ENCODE results near the gene CGB3.

The CGB3 gene

GRCh38 chr19:49016067-49016839 lies 7.9 kb downstream of the CGB3 start:
- no peak for DNase-seq (ENCODE audit: low spot score)

GRCh38 chr19:49014870-49015255 lies 9.3 kb downstream of the CGB3 start:
- DNase-seq (ENCODE audit: low spot score), result no peak

DNA sequence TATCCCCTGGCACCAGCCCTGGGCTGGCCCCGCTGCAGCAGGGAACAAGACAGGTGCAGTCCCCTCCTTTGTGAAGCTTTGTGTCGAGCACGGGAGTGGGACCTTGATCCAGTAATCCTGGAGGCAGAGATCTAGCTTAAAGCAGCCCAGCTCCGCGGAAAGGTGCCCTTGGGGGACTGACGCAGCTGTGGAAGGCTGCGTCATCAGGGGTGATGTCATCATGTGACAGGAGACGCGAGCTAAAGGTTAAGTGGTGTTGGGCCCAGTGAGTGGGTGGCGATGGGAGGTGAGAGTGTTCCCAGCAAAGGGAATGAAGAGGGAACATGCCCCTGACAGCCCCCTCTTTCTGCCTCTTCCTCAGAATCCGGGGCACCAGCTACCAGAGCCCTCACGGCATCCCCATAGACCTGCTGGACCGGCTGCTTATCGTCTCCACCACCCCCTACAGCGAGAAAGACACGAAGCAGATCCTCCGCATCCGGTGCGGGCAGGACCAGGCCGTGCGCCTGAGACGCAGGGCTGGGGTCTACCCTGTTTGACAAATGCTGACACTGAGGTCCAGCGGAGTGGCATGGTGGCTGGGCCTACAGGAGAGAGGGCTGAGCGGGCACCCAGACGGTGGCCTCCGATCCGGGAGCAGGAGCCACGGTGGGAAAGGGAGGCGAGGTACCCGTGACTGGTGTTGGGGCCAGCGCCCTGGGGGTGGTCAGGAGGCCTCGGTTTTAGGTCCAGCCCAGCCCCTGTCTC lies 9.8 kb downstream of the CGB3 start:
- DNase-seq (ENCODE audit: low spot score), result no peak

- DNase-seq (ENCODE audit: low spot score), result no peak
These were observed 12.9 kb downstream of the CGB3 start for GRCh38 chr19:49011194-49011593.

DNA sequence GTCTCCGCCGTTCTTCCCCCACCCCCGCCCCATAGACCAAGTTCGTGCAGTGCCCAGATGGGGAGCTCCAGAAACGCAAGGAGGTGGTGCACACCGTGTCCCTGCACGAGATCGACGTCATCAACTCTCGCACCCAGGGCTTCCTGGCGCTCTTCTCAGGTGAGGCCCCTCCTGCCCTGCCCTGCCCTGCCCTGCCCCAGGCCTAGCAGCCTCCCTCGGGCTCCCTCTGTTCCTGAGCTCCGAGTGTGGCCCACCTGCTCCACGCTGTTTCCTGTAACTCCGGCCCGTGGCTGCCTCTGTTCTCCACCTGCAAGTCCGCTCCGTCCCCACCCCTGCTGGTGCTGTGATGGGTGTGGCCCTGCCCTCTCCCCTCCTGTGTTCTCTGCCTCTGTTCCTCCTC lies 13.7 kb downstream of the CGB3 start:
- DNase-seq (ENCODE audit: low spot score), result no peak

DNA sequence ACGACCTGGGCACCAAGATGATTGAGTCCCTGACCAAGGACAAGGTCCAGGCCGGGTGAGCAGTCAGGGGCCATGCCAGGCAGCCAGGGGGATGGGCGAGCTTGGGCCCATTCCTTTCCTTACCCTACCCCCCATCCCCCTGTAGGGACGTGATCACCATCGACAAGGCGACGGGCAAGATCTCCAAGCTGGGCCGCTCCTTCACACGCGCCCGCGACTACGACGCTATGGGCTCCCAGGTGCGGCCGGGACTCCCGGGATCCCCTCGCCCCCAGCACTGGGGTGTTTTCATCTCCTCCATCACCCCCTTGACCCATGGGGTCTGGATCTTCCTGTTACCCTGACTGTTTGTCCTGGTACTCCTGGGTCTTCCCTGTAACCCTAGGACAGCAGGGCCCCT lies 14.3 kb downstream of the CGB3 start:
- DNase-seq (ENCODE audit: low spot score), result no peak

DNA sequence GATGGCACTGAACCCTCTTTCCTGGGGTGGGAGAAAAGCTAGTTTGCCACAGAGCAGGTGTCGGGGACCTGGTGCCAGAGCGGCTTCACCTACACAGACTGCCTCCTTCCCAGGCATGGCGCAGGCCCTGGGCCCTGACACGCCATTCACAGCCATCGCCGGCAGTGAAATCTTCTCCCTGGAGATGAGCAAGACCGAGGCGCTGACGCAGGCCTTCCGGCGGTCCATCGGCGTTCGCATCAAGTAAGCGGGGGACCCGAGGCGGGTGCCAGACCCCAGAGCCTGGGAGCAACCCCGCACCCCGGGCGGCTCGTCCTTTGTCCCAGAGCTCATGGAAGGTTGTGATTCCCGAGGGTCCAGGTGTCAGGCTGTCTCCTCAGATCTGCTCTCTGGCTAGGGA lies 17.2 kb downstream of the CGB3 start:
- DNase-seq (ENCODE audit: low spot score), result no peak

DNA sequence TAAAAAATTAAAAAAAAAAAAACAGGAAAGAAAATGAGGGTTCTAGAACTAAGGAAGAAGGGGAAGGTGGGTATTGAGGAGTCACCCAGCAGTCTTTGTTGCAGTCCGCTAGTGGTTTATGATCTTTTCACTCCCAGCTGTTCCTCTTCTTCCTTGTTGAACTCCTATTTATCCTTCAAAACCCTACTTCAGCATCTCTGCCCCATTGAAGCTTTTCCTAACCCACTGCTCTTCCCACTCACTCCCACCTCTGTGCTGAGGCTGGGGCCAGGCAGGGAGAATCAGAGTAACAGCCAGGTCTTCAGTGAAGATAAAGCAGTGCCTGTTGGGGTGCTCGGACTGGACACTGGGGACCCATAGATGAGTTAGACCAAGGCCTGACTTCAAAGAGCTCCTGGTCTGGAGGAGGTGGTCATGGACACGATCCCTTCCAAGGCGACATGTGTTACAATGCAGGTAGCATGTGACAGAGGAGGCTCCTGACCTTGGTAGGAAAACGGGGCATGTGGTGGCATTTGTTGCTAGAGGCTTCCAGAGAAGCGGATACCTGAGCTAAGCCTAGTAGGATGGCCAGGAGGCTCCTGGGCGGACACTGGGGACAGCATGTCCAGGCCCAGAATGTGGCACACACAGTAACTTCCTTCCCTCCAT lies 19.0 kb downstream of the CGB3 start:
- no peak for DNase-seq (ENCODE audit: low spot score)

GRCh38 chr19:49004133-49004532 lies 20.0 kb downstream of the CGB3 start:
- no peak for DNase-seq (ENCODE audit: low spot score)

DNA sequence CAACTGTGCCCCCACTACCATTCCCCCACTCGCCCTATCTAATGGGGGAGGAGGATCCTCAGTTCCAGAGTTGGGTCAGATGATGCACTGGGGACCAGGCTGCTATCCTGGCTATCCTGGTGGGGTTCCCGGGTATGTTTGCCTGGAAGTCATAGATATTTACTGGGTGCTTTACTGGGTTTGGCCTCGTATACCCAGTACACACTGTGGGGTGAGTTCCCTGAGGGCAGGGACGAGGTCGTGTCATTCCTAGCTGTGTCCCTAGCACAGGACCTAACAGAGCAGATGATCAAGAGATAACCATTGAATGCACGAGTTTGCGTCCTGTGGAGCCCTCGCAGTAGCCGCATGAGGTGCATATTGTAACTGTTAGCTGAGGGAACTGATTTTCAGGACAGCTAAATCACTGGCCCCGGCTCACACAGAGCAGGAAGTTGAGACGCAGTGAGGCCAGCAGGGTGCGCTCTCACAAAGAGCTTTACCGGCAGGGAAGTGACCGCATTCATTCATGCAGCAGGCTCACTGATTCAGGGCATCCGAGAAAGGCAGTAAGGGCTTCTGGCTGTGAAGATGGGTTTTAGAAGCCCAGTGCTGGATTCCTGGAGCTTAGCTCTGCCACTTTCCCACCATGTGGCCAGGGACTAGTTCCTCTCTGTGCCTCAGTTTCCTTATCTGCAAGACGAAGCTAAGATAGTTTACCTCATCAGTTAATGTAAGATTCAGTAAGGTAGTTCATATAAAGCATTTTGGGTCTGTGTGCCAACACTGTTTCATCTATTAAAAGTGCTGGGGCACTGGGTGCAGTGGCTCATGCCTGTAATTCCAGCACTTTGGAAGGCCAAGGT lies 24.4 kb downstream of the CGB3 start:
- peak; percentile 70 for DNase-seq (ENCODE audit: low spot score)

DNA sequence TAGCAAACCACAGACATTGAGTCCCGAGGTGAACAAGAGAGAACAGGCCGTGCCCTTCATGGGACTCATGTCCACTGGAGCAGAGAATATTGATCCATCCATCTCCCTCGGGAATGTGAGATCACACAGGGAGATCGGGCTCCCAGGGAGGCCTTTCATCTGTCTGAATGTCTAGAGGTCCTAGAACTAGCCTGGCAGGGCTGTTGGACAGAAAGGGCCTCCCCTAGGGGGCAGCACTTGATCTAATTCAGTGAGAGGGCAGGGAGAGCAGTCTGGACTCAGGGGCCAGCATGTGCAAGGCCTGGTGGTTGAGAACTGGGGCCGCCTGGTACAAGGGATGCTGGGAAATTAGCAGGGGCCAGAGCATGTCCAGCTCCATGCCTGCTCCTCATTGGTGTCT lies 26.2 kb downstream of the CGB3 start:
- peak; percentile 43 for DNase-seq (ENCODE audit: low spot score)

- DNase-seq (ENCODE audit: low spot score), result no peak
These were observed 30.1 kb downstream of the CGB3 start for GRCh38 chr19:48994035-48994386.

DNA sequence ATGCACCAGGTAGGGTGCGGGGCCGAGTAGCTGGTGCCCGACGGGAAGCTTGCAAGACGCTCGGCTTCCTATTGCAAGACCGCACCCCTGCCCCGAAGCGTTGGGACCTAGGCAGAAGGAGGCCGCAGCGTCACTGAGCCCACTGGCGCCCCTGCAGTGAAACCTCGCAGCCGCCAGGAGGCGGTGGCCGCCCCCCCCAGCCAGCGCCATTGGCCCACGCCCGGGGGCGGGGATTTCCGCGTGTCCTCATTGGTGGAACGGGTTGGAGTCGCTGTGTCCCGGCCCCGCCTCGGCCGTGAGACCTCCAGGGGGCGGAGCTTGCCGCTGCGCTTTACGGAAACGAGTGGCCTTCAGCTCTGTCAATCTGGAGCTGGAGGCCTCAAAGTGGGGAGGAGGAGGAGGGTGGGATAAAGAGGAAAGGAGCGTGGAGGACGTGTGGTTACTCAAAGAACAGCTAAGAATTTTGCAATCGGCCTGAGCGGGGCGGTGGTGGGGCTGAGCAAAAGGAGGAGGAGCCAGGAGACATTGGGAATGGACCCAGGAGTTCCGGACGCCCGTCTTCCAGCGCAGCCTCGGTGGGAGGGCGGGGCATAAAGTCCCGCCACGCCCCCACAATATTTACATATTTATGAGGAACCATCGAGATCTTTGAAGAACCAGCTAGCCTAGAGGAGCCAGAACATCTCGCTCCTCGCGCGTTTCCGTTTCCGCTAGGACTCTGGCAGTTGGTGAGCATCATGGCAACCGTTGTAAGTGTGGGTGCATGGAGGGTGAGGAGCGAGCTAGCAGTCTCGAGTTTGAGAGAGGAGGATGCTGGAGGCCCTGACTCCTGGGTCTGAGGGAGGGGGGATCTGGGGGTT lies 30.7 kb downstream of the CGB3 start, which contains the start of the genes GYS1 and RUVBL2:
GYS1 (minus strand) TSS at position 135 of the 860 bp plus-strand sequence. CDS start 197 bp downstream, outside the sequence.
RUVBL2 (plus strand) TSS at position 713 of the 860 bp plus-strand sequence; CDS start at position 738, 25 bp downstream.
- peak; percentile 99 for DNase-seq (ENCODE audit: low spot score)

DNA sequence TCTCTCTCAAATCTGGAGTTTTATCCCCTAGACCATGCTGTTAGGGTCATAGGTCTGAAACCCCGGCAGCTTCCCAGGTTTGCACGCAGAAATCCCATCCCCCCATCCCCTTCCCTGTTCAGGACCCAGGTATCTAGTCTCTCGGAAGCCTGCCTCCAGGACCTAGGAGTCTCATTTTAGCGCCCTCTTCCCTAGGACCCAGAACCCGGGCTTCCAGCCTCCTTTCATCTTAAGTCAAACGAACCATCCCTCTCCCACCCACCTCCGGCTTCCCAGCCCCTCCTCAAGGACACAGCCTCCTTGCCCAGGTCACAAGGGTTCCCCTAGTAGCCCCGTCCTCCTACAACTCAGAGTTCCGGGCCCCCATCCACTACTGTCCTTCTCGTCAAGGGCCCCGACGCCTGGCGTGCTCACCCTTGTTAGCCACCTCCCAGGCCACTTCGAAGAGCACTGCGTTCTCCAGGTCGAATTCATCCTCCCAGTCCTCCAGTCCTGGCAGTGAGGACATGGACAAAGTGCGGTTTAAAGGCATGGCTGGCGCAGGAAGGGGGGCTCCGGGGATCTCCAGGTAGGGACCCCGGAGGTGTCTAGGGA lies 31.5 kb downstream of the CGB3 start:
- no peak for DNase-seq (ENCODE audit: low spot score)

DNA sequence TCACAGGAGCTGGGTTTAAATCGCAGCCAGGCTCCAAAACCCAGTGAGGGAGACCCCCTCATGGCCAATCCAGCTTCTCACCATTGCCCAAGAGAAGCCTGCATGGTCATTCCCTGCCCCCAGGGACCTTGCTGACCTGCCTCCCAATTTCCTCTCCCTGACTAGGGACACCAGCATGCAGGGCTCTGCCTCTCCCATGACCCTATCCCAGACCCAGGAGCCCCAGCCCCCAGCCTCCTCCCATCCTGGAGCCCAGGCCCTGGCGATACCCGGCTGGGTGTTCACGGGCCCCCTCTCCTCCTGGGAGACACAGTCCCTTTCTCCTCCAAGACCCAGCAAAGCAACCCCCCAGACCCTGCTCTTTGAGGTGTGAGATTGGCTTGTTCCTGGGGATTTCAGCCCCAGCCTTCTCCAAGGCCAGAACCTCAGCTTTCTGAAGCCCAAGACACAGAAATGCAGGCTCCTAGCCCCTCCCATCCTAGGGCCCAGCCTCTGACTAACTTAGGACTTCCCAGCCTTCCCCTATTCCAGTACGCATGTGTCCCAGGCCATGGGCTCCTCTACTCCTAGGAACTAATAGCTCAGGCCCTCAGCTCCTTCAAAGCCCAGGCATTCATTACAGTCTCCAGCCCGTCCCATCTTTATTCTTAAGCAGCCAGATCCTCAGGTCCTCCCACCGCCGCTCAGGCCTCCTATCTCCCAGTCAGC lies 32.1 kb downstream of the CGB3 start:
- DNase-seq (ENCODE audit: low spot score), result peak; percentile 94

- no peak for DNase-seq (ENCODE audit: low spot score)
These were observed 33.0 kb downstream of the CGB3 start for GRCh38 chr19:48991011-48991609.

GRCh38 chr19:48990400-48990799 lies 33.7 kb downstream of the CGB3 start:
- no peak for DNase-seq (ENCODE audit: low spot score)

GRCh38 chr19:48989701-48990291 lies 34.3 kb downstream of the CGB3 start:
- no peak for DNase-seq (ENCODE audit: low spot score)

DNA sequence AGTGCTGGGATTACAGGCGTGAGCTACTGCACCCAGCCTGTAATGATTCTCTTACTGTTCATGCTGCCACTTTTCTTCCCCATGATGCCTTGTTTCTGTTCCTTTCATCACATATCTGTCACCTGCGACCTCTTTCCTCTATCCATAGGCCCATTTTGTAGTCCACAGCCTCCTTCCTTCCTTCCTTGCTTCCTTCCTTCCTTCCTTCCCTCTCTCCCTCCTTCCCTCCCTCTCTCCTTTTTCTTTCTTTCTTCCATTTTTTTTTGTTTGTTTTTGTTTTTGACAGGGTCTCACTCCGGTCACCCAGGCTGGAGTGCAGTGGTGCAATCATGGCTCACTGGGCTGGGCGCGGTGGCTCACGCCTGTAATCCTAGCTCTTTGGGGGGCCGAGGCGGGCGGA lies 35.3 kb downstream of the CGB3 start:
- no peak for DNase-seq (ENCODE audit: low spot score)
